Adrenal gland (tissue), 12 donors: ENCODE data around the gene USB1. TPM values are rescaled to one million over a fixed set of nuclear protein-coding genes. Genes with fewer than 3 reads are reported as not detected.

Source experiments
- DNase-seq, 7 donors: peaks; one replicate each; pipeline ENCODE4 v3.0.0-alpha.2; 2019 to 2020
- H3K27ac ChIP-seq, 5 donors: fragments of 200-600 bp; sonication (generic) in 4 of 5; 1 replicate in 3 of 5; 2 replicates in 2 of 5; pipeline versions ENCODE4 v1.5.1 to v1.8.0; 2016 to 2020; ENCODE audit warnings: mild to moderate bottlenecking in 1 of 5
- H3K27me3 ChIP-seq: fragments of 200-600 bp; 2 replicates; pipeline ENCODE4 v1.8.0; 2021
- H3K36me3 ChIP-seq, 2 donors: fragments of 200-600 bp; replicated peaks in 1 of 2; 1 replicate in 1 of 2; 2 replicates in 1 of 2; pipeline versions ENCODE4 v1.5.1 to v1.8.0; 2018 to 2022
- H3K4me1 ChIP-seq, 2 donors: fragments of 200-600 bp; replicated peaks in 1 of 2; 1 replicate in 1 of 2; 2 replicates in 1 of 2; pipeline versions ENCODE4 v1.5.1 to v1.8.0; 2018 to 2021
- H3K4me3 ChIP-seq, 4 donors: fragments of 200-600 bp; sonication (generic) in 3 of 4; one replicate each; pipeline ENCODE4 v1.5.1; 2016 to 2018
- H3K9me3 ChIP-seq, 3 donors: fragments of 200-600 bp; sonication (generic) in 1 of 3; replicated peaks in 1 of 3; 1 replicate in 2 of 3; 2 replicates in 1 of 3; pipeline versions ENCODE4 v1.5.1 to v1.8.0; 2016 to 2021
- CTCF ChIP-seq, 6 experiments: fragments of 450-650 bp in 4 of 6; fragments of 200-600 bp in 2 of 6; sonication (generic) in 1 of 6; IDR thresholded peaks; 1 replicate in 5 of 6; 2 replicates in 1 of 6; pipeline versions ENCODE4 v1.5.1 to v1.8.0; 2016 to 2021; ENCODE audit warnings: antibody characterized with exemption in 6 of 6, mild to moderate bottlenecking in 2 of 6, moderate library complexity in 1 of 6
- POLR2A ChIP-seq, 2 donors: fragments of 450-650 bp; IDR thresholded peaks; one replicate each; pipeline ENCODE4 v1.6.1; 2017; ENCODE audit warnings: antibody characterized with exemption in 2 of 2, mild to moderate bottlenecking in 2 of 2, moderate library complexity in 1 of 2
- WGBS, 4 donors: extraction: QIAGEN DNeasy Blood & Tissue Kit in 2 of 4; methylation state at CpG; one replicate each; pipeline versions ENCODE4 v1.1.5 to v1.1.7; 2013 to 2017; 5-methylcytosine and 5-hydroxymethylcytosine counted together
- intact Hi-C, 2 donors: fragments of 100-400 bp; cut with DNase I; formaldehyde crosslinking; loops; one replicate each; pipeline versions ENCODE4 v1.14.1 to v1.15.0; 2022 to 2023
- polyA plus RNA-seq, 3 donors: library from polyadenylated mRNA; stranded (reverse); fragments of 200-250 nt in 2 of 3; fragments of 350-450 nt in 1 of 3; fragmentation: Illumina TruSeq in 1 of 3; extraction: RNeasy Lipid Tissue Mini Kit (QIAGEN cat#74804) in 1 of 3; gene quantifications; one replicate each; pipeline ENCODE4 v1.2.3, GENCODE V29; 2013 to 2014
- total RNA-seq, 9 donors: library from RNA; depleted of rRNA in 4 of 9; stranded (reverse); fragments of >200 nt in 4 of 9; fragments of 120-200 nt in 1 of 9; fragmentation: NEBNext Ultra II Directional in 1 of 9; extraction: Animal tissue kit (Norgen Biotek cat#: 25700) in 1 of 9; gene quantifications; one replicate each; pipeline versions ENCODE4 v1.1.0 to v1.2.4, GENCODE V29; 2013 to 2023
- donor health status: healthy with polysubstance abuse.
- donor health status: Bipolar disorder and iron deficiency.
- donor health status: DM: yes; HTN: yes; CAD: no.
- donor health status: DM: no; HTN: no; CAD: no.
- donor health status: DM: no; HTN: no; CAD: no.
- donor health status: DM: yes; HTN: yes; CAD: no.

Gene USB1
- total and polyA plus RNA-seq, 12 donors = 26.9 to 273 (median 48.3) TPM

GRCh38 chr16:57995721-57996405 lies 5.3 kb upstream of the USB1 start:
- 74 to 96% (median 80%) methylated on average over 7 to 18 of the region's 18 CpGs for WGBS, 4 donors
- H3K36me3 ChIP-seq = peaks cover 0 to 22% of the 10 kb centered on the region in 2 donors
- H3K4me1 ChIP-seq = peaks cover 13 to 14% of the 10 kb centered on the region in 2 donors
- no peaks in the 10 kb centered on the region for H3K27me3 ChIP-seq
- no peaks in the 10 kb centered on the region for H3K9me3 ChIP-seq
- intact Hi-C loops = loop anchor here in 1 of 2 donors (5.0 to 10.0 kb wide), 3 partner anchors 94 to 411 kb away; no protein-coding TSS in a partner anchor
- DNase-seq = no peak
- no peak for TF ChIP-seq POLR2A (IDR thresholded peaks at IDR 0.05)
- no peak for TF ChIP-seq CTCF (IDR thresholded peaks at IDR 0.05)
- H3K27ac ChIP-seq = no peak overlapping the region
- no peak overlapping the region for H3K4me3 ChIP-seq

- H3K27ac ChIP-seq = no peak overlapping the region
- H3K4me3 ChIP-seq = no peak overlapping the region
- H3K27me3 ChIP-seq = no peaks in the 10 kb centered on the region
- no peaks in the 10 kb centered on the region for H3K9me3 ChIP-seq
- DNase-seq = no peak
- peaks cover 0 to 22% of the 10 kb centered on the region in 2 donors for H3K36me3 ChIP-seq
- WGBS, 4 donors = 95 to 96% (median 96%) methylated on average over 34 to 62 of the region's 62 CpGs
- H3K4me1 ChIP-seq = peaks cover 14% of the 10 kb centered on the region in 2 donors
- intact Hi-C loops = loop anchor here in 1 of 2 donors (5.0 to 10.0 kb wide), 3 partner anchors 94 to 412 kb away; no protein-coding TSS in a partner anchor
- TF ChIP-seq POLR2A (IDR thresholded peaks at IDR 0.05) = no peak
Measured at GRCh38 chr16:57996406-57997175, 4.6 kb upstream of the USB1 start.

GRCh38 chr16:57997176-57997527 lies 4.1 kb upstream of the USB1 start:
- Histone ChIP-seq H3K36me3 (peaks cover 0 to 22% of the 10 kb centered on the region in 2 donors), H3K27ac (no peak overlapping the region), H3K4me1 (peaks cover 19 to 20% of the 10 kb centered on the region in 2 donors), H3K27me3 (no peaks in the 10 kb centered on the region), H3K9me3 (no peaks in the 10 kb centered on the region), H3K4me3 (no peak overlapping the region)
- no peak for DNase-seq
- 95 to 100% (median 96%) methylated on average over 10 to 35 of the region's 35 CpGs for WGBS, 4 donors
- TF ChIP-seq POLR2A (IDR thresholded peaks at IDR 0.05) (no peak), CTCF (IDR thresholded peaks at IDR 0.05) (no peak)
- intact Hi-C loops = loop anchor here in 1 of 2 donors (5.0 to 10.0 kb wide), 3 partner anchors 95 to 412 kb away; no protein-coding TSS in a partner anchor

GRCh38 chr16:57997528-57998265 lies 3.5 kb upstream of the USB1 start:
- Histone ChIP-seq H3K9me3 (no peaks in the 10 kb centered on the region), H3K4me1 (peaks cover 19 to 21% of the 10 kb centered on the region in 2 donors), H3K27me3 (no peaks in the 10 kb centered on the region), H3K36me3 (peaks cover 0 to 26% of the 10 kb centered on the region in 2 donors), H3K27ac (no peak overlapping the region), H3K4me3 (no peak overlapping the region)
- WGBS, 4 donors = 93 to 98% (median 95%) methylated on average over 14 to 36 of the region's 36 CpGs
- DNase-seq = no peak
- intact Hi-C loops = loop anchor here in 1 of 2 donors (5.0 to 10.0 kb wide), 3 partner anchors 95 to 413 kb away; no protein-coding TSS in a partner anchor
- TF ChIP-seq POLR2A (IDR thresholded peaks at IDR 0.05) (no peak), CTCF (IDR thresholded peaks at IDR 0.05) (no peak)
